SU-DHL-6 (cell line): ENCODE data around the gene TLK1.

Experiments used
- H2AFZ ChIP-seq: fragments of 200-600 bp; sonication (generic); 2 replicates; pipeline ENCODE4 v1.6.1; 2014; ENCODE audit warnings: low read depth, mild to moderate bottlenecking, moderate library complexity, mixed read lengths, antibody characterized with exemption, low read length; ENCODE audit not compliant: severe bottlenecking
- H3F3A ChIP-seq: fragments of 200-600 bp; shearing (Covaris generic); 2 replicates; pipeline ENCODE4 v1.6.0; 2016; ENCODE audit warnings: antibody characterized with exemption, mild to moderate bottlenecking; ENCODE audit not compliant: insufficient read depth
- H3K27ac ChIP-seq: fragments of 200-600 bp; sonication (generic); 2 replicates; pipeline ENCODE4 v1.5.1; 2016; ENCODE audit warnings: low read depth, mild to moderate bottlenecking, low read length, moderate library complexity, mixed read lengths
- H3K27me3 ChIP-seq: fragments of 200-600 bp; sonication (generic), shearing (Covaris generic); 2 replicates; pipeline ENCODE4 v1.6.0; 2014; ENCODE audit warnings: mild to moderate bottlenecking, low read length
- H3K36me3 ChIP-seq: fragments of 200-600 bp; sonication (generic); 2 replicates; pipeline ENCODE4 v1.6.1; 2014; ENCODE audit warnings: mild to moderate bottlenecking, low read length, mixed read lengths
- H3K4me2 ChIP-seq: fragments of 300-600, 200-600 bp; shearing (Covaris generic), sonication (generic); 2 replicates; pipeline ENCODE4 v1.6.0; 2014; ENCODE audit warnings: low read length, low read depth, mild to moderate bottlenecking; ENCODE audit not compliant: poor library complexity, severe bottlenecking
- H3K4me3 ChIP-seq: fragments of 200-600 bp; sonication (generic); 2 replicates; pipeline ENCODE4 v1.5.1; 2014; ENCODE audit warnings: antibody characterized with exemption, low read length, mild to moderate bottlenecking, mixed read lengths; ENCODE audit not compliant: insufficient read depth, poor library complexity, severe bottlenecking
- H3K79me2 ChIP-seq: fragments of 200-600 bp; sonication (generic); 2 replicates; pipeline ENCODE4 v1.6.1; 2014; ENCODE audit warnings: mild to moderate bottlenecking, low read length, moderate library complexity; ENCODE audit not compliant: insufficient read depth
- H3K9ac ChIP-seq: fragments of 200-600 bp; sonication (generic); 2 replicates; pipeline ENCODE4 v1.7.0; 2014; ENCODE audit warnings: mild to moderate bottlenecking, low read length
- H3K9me2 ChIP-seq: fragments of 200-600 bp; sonication (generic); replicated peaks from 2 replicates; pipeline ENCODE4 v1.6.1; 2014; ENCODE audit warnings: low read length; ENCODE audit not compliant: insufficient read depth
- H3K9me3 ChIP-seq: fragments of 200-600 bp; sonication (generic); 2 replicates; pipeline ENCODE4 v1.6.1; 2014; ENCODE audit warnings: low read length, mixed read lengths; ENCODE audit not compliant: insufficient read depth
- H4K20me1 ChIP-seq: fragments of 200-600 bp; sonication (generic); 2 replicates; pipeline ENCODE4 v1.6.1; 2014; ENCODE audit warnings: low read depth, mild to moderate bottlenecking, antibody characterized with exemption, low read length, moderate library complexity, mixed read lengths
- EZH2phosphoT487 ChIP-seq: fragments of 200-600 bp; sonication (generic), shearing (Covaris generic); conservative IDR thresholded peaks from 2 replicates; pipeline ENCODE4 v1.6.1; 2018; ENCODE audit warnings: mild to moderate bottlenecking, antibody characterized with exemption, low read length, moderate library complexity, mixed read lengths
- TF ChIP-seq, protein P1 (sequence below): fragments of 200-600 bp; sonication (generic); IDR thresholded peaks from one replicate; pipeline ENCODE4 v1.5.1; 2017; ENCODE audit warnings: antibody characterized with exemption, mild to moderate bottlenecking, low read length, moderate library complexity; ENCODE audit not compliant: insufficient read depth, poor library complexity, severe bottlenecking

Gene TLK1

DNA sequence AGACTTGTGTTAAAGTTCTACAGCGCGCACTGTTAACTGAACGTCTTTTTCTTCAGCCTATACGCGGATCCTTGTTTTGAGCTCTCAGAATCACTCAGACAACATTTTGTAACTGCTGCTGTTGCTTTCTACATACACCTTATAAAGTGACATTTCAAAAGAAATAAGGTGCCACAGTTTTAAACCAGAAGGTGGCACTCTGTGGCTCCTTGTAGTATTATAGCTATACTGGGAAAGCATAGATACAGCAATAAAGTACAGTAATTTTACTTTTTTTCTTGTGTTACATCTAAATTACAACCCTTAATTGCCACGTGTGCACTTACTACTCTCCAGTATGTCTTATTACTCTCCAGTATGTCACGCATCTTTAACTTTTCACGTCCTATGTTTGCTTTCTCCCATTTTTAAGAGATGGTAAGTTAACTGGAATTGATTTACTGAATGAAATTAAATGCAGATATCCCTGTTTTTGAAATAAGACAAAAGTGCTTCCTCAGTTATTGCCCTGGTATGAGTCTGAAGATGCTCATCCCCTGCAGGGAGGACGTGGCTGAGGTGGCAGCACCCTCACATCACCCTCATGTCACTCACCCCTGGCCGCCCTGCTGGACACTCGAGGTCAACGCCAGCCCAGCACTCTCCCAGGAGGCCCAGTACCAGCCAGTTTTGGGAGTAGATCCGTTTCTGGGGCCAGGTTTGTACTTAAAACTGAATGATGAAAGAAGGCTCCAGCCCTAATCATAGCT lies 193.9 kb downstream of the TLK1 start:
- H3K9me3 ChIP-seq: no peaks in the 10 kb centered on the region
- H3K4me2 ChIP-seq: no peak overlapping the region
- H3K27ac ChIP-seq: no peak overlapping the region
- H3K27me3 ChIP-seq: no peaks in the 10 kb centered on the region
- peaks cover 5% of the 10 kb centered on the region; the same call in 1 of the 2 replicates for H3F3A ChIP-seq
- H3K4me3 ChIP-seq: no peak overlapping the region
- no peaks in the 10 kb centered on the region for H4K20me1 ChIP-seq
- H2AFZ ChIP-seq: no peak overlapping the region
- no peak overlapping the region for H3K9ac ChIP-seq
- TF ChIP-seq, protein P1, sequence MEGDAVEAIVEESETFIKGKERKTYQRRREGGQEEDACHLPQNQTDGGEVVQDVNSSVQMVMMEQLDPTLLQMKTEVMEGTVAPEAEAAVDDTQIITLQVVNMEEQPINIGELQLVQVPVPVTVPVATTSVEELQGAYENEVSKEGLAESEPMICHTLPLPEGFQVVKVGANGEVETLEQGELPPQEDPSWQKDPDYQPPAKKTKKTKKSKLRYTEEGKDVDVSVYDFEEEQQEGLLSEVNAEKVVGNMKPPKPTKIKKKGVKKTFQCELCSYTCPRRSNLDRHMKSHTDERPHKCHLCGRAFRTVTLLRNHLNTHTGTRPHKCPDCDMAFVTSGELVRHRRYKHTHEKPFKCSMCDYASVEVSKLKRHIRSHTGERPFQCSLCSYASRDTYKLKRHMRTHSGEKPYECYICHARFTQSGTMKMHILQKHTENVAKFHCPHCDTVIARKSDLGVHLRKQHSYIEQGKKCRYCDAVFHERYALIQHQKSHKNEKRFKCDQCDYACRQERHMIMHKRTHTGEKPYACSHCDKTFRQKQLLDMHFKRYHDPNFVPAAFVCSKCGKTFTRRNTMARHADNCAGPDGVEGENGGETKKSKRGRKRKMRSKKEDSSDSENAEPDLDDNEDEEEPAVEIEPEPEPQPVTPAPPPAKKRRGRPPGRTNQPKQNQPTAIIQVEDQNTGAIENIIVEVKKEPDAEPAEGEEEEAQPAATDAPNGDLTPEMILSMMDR: no peak
- no peak for TF ChIP-seq EZH2phosphoT487
- no peaks in the 10 kb centered on the region for H3K79me2 ChIP-seq
- no peaks in the 10 kb centered on the region for H3K9me2 ChIP-seq
- H3K36me3 ChIP-seq: peaks cover 14% of the 10 kb centered on the region; the same call in 1 of the 2 replicates

DNA sequence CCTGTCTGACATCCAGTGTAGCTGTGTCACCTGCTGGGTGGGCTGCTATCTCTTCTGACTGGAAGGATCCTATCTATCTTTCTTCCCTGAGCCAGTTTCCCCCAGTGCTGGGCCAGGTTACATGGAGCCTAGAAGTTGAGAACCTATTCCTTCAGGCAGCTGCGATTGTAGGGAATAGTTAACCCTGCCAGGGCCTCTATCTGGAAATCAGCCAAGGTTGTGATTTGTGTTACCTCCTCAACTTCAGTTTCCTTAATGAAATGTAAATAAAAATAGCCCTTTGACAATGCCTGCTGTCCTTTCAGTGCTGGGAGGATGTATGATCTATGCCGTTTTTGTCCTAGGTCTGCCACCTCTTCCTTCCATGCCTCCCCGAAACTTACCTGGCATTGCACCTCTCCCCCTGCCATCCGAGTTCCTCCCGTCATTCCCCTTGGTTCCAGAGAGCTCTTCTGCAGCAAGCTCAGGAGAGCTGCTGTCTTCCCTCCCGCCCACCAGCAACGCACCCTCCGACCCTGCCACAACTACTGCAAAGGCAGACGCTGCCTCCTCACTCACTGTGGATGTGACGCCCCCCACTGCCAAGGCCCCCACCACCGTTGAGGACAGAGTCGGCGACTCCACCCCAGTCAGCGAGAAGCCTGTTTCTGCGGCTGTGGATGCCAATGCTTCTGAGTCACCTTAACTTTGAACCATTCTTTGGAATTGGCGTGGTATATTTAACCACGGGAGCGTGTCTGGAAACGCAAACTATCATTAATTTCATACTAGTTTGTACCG lies 195.1 kb downstream of the TLK1 start:
- Histone ChIP-seq H3K4me2 (no peak overlapping the region), H2AFZ (no peak overlapping the region), H3K9me2 (no peaks in the 10 kb centered on the region), H3K4me3 (no peak overlapping the region), H3K79me2 (no peaks in the 10 kb centered on the region), H3K27ac (no peak overlapping the region), H3K27me3 (no peaks in the 10 kb centered on the region), H3F3A (peaks cover 5% of the 10 kb centered on the region; the same call in 1 of the 2 replicates), H3K9me3 (no peaks in the 10 kb centered on the region), H3K9ac (no peak overlapping the region), H4K20me1 (no peaks in the 10 kb centered on the region), H3K36me3 (peaks cover 16% of the 10 kb centered on the region; the same call in 1 of the 2 replicates)
- TF ChIP-seq EZH2phosphoT487: no peak
- TF ChIP-seq, protein P1: no peak

DNA sequence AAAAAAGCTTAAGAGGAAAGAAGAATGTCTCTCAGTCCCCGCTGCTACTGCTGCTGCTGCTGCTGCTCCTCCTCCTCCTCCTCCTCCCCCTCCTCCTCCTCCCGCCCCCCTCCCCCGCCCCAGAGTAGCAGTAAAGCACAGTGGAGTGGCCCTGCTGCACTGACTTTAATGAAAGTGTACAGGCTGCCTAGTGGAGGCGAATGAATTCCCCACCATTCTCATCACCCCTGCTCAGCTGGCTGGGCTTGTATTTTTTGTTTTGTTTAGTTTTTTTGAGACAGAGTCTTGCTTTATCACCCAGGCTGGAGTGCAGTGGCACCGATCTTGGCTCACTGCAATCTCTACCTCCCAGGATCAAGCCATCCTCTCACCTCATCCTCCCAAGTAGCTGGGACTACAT lies 197.3 kb downstream of the TLK1 start:
- peaks cover 19% of the 10 kb centered on the region; the same call in 1 of the 2 replicates for H3K36me3 ChIP-seq

More for the DNA sequence above, 197.3 kb downstream of the TLK1 start:
- no peak overlapping the region for H3K27ac ChIP-seq
- no peak overlapping the region for H3K4me2 ChIP-seq
- no peak overlapping the region for H3K9ac ChIP-seq
- H3K79me2 ChIP-seq: no peaks in the 10 kb centered on the region
- H3F3A ChIP-seq: 0 out of 2 replicates have a peak, but pooled peaks cover 5% of the 10 kb centered on the region
- no peaks in the 10 kb centered on the region for H3K9me3 ChIP-seq
- no peak overlapping the region for H3K4me3 ChIP-seq
- H4K20me1 ChIP-seq: no peaks in the 10 kb centered on the region
- H3K27me3 ChIP-seq: no peaks in the 10 kb centered on the region
- H3K9me2 ChIP-seq: no peaks in the 10 kb centered on the region
- no peak for TF ChIP-seq EZH2phosphoT487
- TF ChIP-seq, protein P1: no peak
- H2AFZ ChIP-seq: no peak overlapping the region
